Liver (tissue), 3 donors: Measurements from ENCODE around the gene RBMX2.

ENCODE experiments used
- EGR1 ChIP-seq, 2 donors: IDR thresholded peaks; 2 replicates each; pipeline ENCODE4 v1.6.1; 2016 to 2018; ENCODE audit warnings: antibody characterized with exemption in 2 of 2, low read depth in 2 of 2
- GABPA ChIP-seq, 2 donors: IDR thresholded peaks in 1 of 2; conservative IDR thresholded peaks in 1 of 2; 2 replicates each; pipeline ENCODE4 v1.6.1; 2016; ENCODE audit warnings: antibody characterized with exemption in 2 of 2, mild to moderate bottlenecking in 1 of 2, moderate library complexity in 1 of 2
- MAX ChIP-seq: IDR thresholded peaks from 2 replicates; pipeline ENCODE4 v1.6.1; 2016; ENCODE audit warnings: antibody characterized with exemption
- NR2F2 ChIP-seq: IDR thresholded peaks from 2 replicates; pipeline ENCODE4 v1.6.1; 2016; ENCODE audit warnings: antibody characterized with exemption
- RAD21 ChIP-seq, 2 donors: IDR thresholded peaks; 2 replicates each; pipeline ENCODE4 v1.6.1; 2016; ENCODE audit warnings: antibody characterized with exemption in 2 of 2, mild to moderate bottlenecking in 2 of 2
- REST ChIP-seq: IDR thresholded peaks from 2 replicates; pipeline ENCODE4 v1.6.1; 2016; ENCODE audit warnings: antibody characterized with exemption, mild to moderate bottlenecking
- TAF1 ChIP-seq: conservative IDR thresholded peaks from 2 replicates; pipeline ENCODE4 v1.6.1; 2016; ENCODE audit warnings: antibody characterized with exemption, mild to moderate bottlenecking
- YY1 ChIP-seq: IDR thresholded peaks from 2 replicates; pipeline ENCODE4 v1.6.1; 2016; ENCODE audit warnings: antibody characterized with exemption, mild to moderate bottlenecking
- TF ChIP-seq, protein P1 (sequence below): fragments of 150-350 bp; IDR thresholded peaks from 2 replicates; pipeline ENCODE4 v1.5.1; 2017; ENCODE audit warnings: improper control_type of control experiment, low read depth, low read length; ENCODE audit not compliant: missing input control
- TF ChIP-seq, protein P2 (sequence below): IDR thresholded peaks from 2 replicates; pipeline ENCODE4 v1.6.1; 2016; ENCODE audit warnings: antibody characterized with exemption
- donor health status: healthy.
- donor health status: healthy.

- TF ChIP-seq, protein P1, sequence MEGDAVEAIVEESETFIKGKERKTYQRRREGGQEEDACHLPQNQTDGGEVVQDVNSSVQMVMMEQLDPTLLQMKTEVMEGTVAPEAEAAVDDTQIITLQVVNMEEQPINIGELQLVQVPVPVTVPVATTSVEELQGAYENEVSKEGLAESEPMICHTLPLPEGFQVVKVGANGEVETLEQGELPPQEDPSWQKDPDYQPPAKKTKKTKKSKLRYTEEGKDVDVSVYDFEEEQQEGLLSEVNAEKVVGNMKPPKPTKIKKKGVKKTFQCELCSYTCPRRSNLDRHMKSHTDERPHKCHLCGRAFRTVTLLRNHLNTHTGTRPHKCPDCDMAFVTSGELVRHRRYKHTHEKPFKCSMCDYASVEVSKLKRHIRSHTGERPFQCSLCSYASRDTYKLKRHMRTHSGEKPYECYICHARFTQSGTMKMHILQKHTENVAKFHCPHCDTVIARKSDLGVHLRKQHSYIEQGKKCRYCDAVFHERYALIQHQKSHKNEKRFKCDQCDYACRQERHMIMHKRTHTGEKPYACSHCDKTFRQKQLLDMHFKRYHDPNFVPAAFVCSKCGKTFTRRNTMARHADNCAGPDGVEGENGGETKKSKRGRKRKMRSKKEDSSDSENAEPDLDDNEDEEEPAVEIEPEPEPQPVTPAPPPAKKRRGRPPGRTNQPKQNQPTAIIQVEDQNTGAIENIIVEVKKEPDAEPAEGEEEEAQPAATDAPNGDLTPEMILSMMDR = no peak
- TF ChIP-seq GABPA (IDR thresholded peaks at IDR 0.05 in 1 of 2, conservative IDR thresholded peaks at IDR 0.05 in 1 of 2) (no peak), MAX (no peak), RAD21 (IDR thresholded peaks at IDR 0.05) (no peak), YY1 (no peak), REST (no peak), EGR1 (IDR thresholded peaks at IDR 0.05; ENCODE audit: low read depth in 2 of 2) (no peak), NR2F2 (no peak), TAF1 (no peak)
- TF ChIP-seq, protein P2, sequence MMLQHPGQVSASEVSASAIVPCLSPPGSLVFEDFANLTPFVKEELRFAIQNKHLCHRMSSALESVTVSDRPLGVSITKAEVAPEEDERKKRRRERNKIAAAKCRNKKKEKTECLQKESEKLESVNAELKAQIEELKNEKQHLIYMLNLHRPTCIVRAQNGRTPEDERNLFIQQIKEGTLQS = no peak
Observed at GRCh38 chrX:130413415-130413814, 11.6 kb downstream of the RBMX2 start.
